ENCODE data around the gene FTO. TPM values are rescaled to one million over a fixed set of nuclear protein-coding genes. Genes with fewer than 3 reads are reported as not detected.

Gene FTO
- total RNA-seq, 1 donor from 2014 or later = 106 TPM

DNA sequence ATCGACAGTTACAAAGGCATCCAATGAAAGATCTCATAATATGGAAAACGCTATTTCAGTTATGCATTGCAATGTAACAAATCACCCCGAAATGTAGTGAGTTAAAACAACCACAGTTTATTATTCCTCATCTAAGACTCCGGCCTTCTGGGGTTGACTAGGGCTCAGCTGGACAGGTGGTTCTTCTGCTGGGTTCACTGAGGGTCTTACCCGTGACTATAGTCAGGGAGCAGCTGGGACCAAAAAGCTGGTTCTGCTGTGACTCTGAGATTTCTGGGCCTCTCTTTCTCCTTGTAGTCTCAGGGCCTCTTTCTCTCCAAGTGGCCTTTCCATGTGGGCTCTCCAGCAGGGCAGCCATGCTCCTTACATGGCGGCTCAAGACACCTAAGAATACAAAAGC, 386.6 kb downstream of the FTO start:
- H3K4me3 Mint-ChIP-seq (ENCODE audit: unreplicated experiment) = no peak overlapping the region
- H3K9me3 Mint-ChIP-seq (ENCODE audit: unreplicated experiment) = peaks cover 1% of the 10 kb centered on the region
- H3K4me1 Mint-ChIP-seq (ENCODE audit: low read depth, unreplicated experiment) = peaks cover 4% of the 10 kb centered on the region
- no peaks in the 10 kb centered on the region for H3K36me3 Mint-ChIP-seq (ENCODE audit: unreplicated experiment)
- no peak for DNase-seq
- H3K27ac Mint-ChIP-seq (ENCODE audit: unreplicated experiment) = no peak overlapping the region
- TF ChIP-seq, protein P1, sequence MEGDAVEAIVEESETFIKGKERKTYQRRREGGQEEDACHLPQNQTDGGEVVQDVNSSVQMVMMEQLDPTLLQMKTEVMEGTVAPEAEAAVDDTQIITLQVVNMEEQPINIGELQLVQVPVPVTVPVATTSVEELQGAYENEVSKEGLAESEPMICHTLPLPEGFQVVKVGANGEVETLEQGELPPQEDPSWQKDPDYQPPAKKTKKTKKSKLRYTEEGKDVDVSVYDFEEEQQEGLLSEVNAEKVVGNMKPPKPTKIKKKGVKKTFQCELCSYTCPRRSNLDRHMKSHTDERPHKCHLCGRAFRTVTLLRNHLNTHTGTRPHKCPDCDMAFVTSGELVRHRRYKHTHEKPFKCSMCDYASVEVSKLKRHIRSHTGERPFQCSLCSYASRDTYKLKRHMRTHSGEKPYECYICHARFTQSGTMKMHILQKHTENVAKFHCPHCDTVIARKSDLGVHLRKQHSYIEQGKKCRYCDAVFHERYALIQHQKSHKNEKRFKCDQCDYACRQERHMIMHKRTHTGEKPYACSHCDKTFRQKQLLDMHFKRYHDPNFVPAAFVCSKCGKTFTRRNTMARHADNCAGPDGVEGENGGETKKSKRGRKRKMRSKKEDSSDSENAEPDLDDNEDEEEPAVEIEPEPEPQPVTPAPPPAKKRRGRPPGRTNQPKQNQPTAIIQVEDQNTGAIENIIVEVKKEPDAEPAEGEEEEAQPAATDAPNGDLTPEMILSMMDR (IDR thresholded peaks at IDR 0.05; ENCODE audit: partially characterized antibody, unreplicated experiment) = no peak
- no peaks in the 10 kb centered on the region for H3K27me3 Mint-ChIP-seq (ENCODE audit: unreplicated experiment)

DNA sequence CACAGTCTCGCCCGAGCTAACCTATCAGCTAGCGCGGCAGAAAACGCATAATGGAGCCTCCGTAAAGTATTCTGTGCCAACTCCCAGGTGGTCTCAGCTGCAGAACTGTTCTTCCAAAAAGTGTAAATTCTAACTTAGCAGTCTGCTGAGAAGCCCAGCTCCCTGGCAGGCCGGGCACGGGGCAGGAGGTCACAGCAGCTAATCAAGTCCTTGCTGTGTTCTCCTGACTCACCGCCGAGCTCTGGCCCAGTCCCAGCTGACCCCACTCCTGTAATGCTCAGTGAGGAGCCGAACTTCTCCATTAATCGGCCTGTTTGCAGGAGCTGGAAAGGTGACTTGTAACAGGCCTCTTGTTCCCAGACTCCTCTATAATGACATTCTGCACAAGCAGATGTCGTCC, 389.3 kb downstream of the FTO start:
- Mint-ChIP-seq H3K27ac (ENCODE audit: unreplicated experiment) (no peak overlapping the region), H3K4me1 (ENCODE audit: low read depth, unreplicated experiment) (no peaks in the 10 kb centered on the region), H3K27me3 (ENCODE audit: unreplicated experiment) (peaks cover 2% of the 10 kb centered on the region), H3K4me3 (ENCODE audit: unreplicated experiment) (no peak overlapping the region), H3K9me3 (ENCODE audit: unreplicated experiment) (peaks cover 3% of the 10 kb centered on the region), H3K36me3 (ENCODE audit: unreplicated experiment) (peaks cover 4% of the 10 kb centered on the region)
- DNase-seq = no peak
- TF ChIP-seq, protein P1 (IDR thresholded peaks at IDR 0.05; ENCODE audit: partially characterized antibody, unreplicated experiment) = no peak

DNA sequence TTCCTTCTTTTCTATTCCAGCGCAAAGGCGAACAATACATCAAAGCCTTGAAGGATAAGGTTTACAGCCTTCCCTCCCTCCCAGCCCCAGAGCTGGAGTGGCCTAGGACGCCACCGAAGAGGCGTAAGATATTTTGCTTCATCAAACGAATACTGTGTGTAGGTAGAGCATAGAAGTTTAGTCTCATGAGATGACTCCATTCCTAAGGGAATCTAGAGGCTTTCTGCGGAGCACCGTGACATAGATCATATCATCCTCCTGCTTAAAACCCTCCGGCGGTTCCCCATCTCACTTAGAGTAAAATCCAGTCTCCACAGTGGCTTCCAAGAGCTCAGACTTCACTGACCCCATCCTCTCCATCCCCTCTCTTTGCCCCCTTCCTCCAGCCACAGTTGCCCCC, 390.7 kb downstream of the FTO start:
- Mint-ChIP-seq H3K4me3 (ENCODE audit: unreplicated experiment) (no peak overlapping the region), H3K9me3 (ENCODE audit: unreplicated experiment) (peaks cover 3% of the 10 kb centered on the region), H3K27ac (ENCODE audit: unreplicated experiment) (no peak overlapping the region), H3K27me3 (ENCODE audit: unreplicated experiment) (peaks cover 2% of the 10 kb centered on the region), H3K36me3 (ENCODE audit: unreplicated experiment) (peaks cover 4% of the 10 kb centered on the region), H3K4me1 (ENCODE audit: low read depth, unreplicated experiment) (no peaks in the 10 kb centered on the region)
- TF ChIP-seq, protein P1 (IDR thresholded peaks at IDR 0.05; ENCODE audit: partially characterized antibody, unreplicated experiment) = no peak
- DNase-seq = no peak

DNA sequence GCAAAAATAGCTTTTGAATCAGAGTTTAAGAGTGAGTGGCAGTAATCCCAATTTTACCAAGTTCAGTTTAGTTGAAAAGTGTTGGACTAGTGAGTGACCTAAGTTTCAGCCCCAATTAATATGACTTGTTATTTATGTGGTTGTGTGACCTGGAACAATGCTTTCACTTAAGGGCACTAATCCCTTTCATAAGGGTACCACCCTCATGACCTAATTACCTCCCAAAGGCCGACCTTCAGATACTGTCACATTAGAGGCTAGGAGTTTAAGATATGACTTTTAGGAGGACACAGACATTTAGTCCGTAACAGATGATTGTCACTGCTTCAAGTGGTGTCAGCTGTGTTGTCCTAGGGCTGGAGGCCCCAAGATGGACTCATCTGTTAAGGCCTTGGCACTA, 392.7 kb downstream of the FTO start:
- Mint-ChIP-seq H3K4me1 (ENCODE audit: low read depth, unreplicated experiment) (no peaks in the 10 kb centered on the region), H3K4me3 (ENCODE audit: unreplicated experiment) (no peak overlapping the region), H3K27ac (ENCODE audit: unreplicated experiment) (no peak overlapping the region), H3K9me3 (ENCODE audit: unreplicated experiment) (peaks cover 3% of the 10 kb centered on the region), H3K36me3 (ENCODE audit: unreplicated experiment) (peaks cover 4% of the 10 kb centered on the region), H3K27me3 (ENCODE audit: unreplicated experiment) (peaks cover 2% of the 10 kb centered on the region)
- TF ChIP-seq, protein P1 (IDR thresholded peaks at IDR 0.05; ENCODE audit: partially characterized antibody, unreplicated experiment) = no peak
- DNase-seq = no peak

DNA sequence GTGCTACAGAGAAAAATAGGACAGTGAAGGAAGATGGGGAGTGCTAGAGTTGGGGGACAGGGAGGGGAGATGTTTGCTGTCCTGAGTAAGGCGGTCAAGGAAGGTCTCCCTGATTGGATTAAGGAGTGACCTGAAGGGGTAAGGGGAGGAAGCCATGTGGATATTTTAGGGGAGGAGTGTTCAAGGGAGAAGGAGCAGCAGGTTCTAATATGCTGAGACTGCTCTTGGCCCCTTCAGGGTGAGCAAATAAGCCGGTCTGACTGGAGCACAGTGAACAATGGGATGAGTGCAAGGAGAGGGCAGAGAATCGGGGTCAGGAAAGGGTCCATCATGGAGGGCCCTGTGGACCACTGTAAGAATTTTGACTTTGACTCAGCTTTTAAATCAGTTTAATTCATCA, 393.8 kb downstream of the FTO start:
- Mint-ChIP-seq H3K4me3 (ENCODE audit: unreplicated experiment) (no peak overlapping the region), H3K27ac (ENCODE audit: unreplicated experiment) (no peak overlapping the region), H3K9me3 (ENCODE audit: unreplicated experiment) (peaks cover 3% of the 10 kb centered on the region), H3K4me1 (ENCODE audit: low read depth, unreplicated experiment) (no peaks in the 10 kb centered on the region), H3K36me3 (ENCODE audit: unreplicated experiment) (peaks cover 4% of the 10 kb centered on the region), H3K27me3 (ENCODE audit: unreplicated experiment) (peaks cover 2% of the 10 kb centered on the region)
- TF ChIP-seq, protein P1 (IDR thresholded peaks at IDR 0.05; ENCODE audit: partially characterized antibody, unreplicated experiment) = no peak
- DNase-seq = no peak
